Neural cell (in vitro differentiated cells): ENCODE results near the gene WDR55. TPM values are rescaled to one million over a fixed set of nuclear protein-coding genes. Genes with fewer than 3 reads are reported as not detected.

Experiments
- H2AFZ ChIP-seq: fragments of 200-600, 300-800 bp; sonication (generic), shearing (Covaris generic); 2 replicates; pipeline ENCODE4 v1.6.0; 2014; ENCODE audit warnings: low read depth, mild to moderate bottlenecking, antibody characterized with exemption, low read length, moderate library complexity
- H3F3A ChIP-seq: fragments of 200-600 bp; shearing (Covaris generic); 2 replicates; pipeline ENCODE4 v1.6.1; 2016; ENCODE audit warnings: mild to moderate bottlenecking, moderate library complexity, mixed read lengths, antibody characterized with exemption, low read length; ENCODE audit not compliant: insufficient read depth, poor library complexity, severe bottlenecking
- H3K27ac ChIP-seq: fragments of 200-600, 300-800 bp; sonication (generic), shearing (Covaris generic); 2 replicates; pipeline ENCODE4 v1.5.1; 2014; ENCODE audit warnings: mild to moderate bottlenecking, low read length, moderate library complexity
- H3K27me3 ChIP-seq: fragments of 300-800, 200-600 bp; sonication (generic), shearing (Covaris generic); 2 replicates; pipeline ENCODE4 v1.6.0; 2014; ENCODE audit warnings: mild to moderate bottlenecking, low read depth, low read length, moderate library complexity; ENCODE audit not compliant: insufficient read depth
- H3K36me3 ChIP-seq: fragments of 300-800, 200-600 bp; sonication (generic), shearing (Covaris generic); 2 replicates; pipeline ENCODE4 v1.5.1; 2014; ENCODE audit warnings: mild to moderate bottlenecking, antibody characterized with exemption, low read length, moderate library complexity; ENCODE audit not compliant: insufficient read depth
- H3K4me2 ChIP-seq: fragments of 300-800, 200-600 bp; sonication (generic), shearing (Covaris generic); 2 replicates; pipeline ENCODE4 v1.6.0; 2014; ENCODE audit warnings: mild to moderate bottlenecking, low read length
- H3K4me3 ChIP-seq: fragments of 300-800, 200-600 bp; sonication (generic), shearing (Covaris generic); 2 replicates; pipeline ENCODE4 v1.5.1; 2014; ENCODE audit warnings: mild to moderate bottlenecking, low read length, moderate library complexity
- H3K79me2 ChIP-seq: fragments of 200-600 bp; shearing (Covaris generic); replicated peaks from 2 replicates; pipeline ENCODE4 v1.6.0; 2014; ENCODE audit warnings: mild to moderate bottlenecking, low read length, moderate library complexity; ENCODE audit not compliant: insufficient read depth
- H3K9ac ChIP-seq: fragments of 300-800, 200-600 bp; sonication (generic), shearing (Covaris generic); 2 replicates; pipeline ENCODE4 v1.6.1; 2016; ENCODE audit warnings: mild to moderate bottlenecking, low read length, mixed read lengths
- H3K9me2 ChIP-seq: fragments of 200-600 bp; shearing (Covaris generic); 2 replicates; pipeline ENCODE4 v1.6.1; 2016; ENCODE audit warnings: mild to moderate bottlenecking, low read length, mixed read lengths; ENCODE audit not compliant: insufficient read depth
- H3K9me3 ChIP-seq: fragments of 200-600, 300-800 bp; sonication (generic), shearing (Covaris generic); 2 replicates; pipeline ENCODE4 v1.6.1; 2016; ENCODE audit warnings: mild to moderate bottlenecking, mixed run types, low read length, moderate library complexity, mixed read lengths
- H4K20me1 ChIP-seq: fragments of 200-600 bp; shearing (Covaris generic); 2 replicates; pipeline ENCODE4 v1.6.1; 2016; ENCODE audit warnings: mild to moderate bottlenecking, mixed run types; ENCODE audit not compliant: insufficient read depth
- CTCF ChIP-seq: fragments of 450-650 bp; IDR thresholded peaks from 2 replicates; pipeline ENCODE4 v1.5.1; 2014; ENCODE audit warnings: antibody characterized with exemption, mild to moderate bottlenecking, moderate library complexity; ENCODE audit not compliant: poor library complexity, severe bottlenecking
- EP300 ChIP-seq: fragments of 450-650 bp; conservative IDR thresholded peaks from 2 replicates; pipeline ENCODE4 v1.6.1; 2014; ENCODE audit warnings: antibody characterized with exemption, mild to moderate bottlenecking, moderate library complexity; ENCODE audit not compliant: poor library complexity, severe bottlenecking
- EZH2 ChIP-seq: fragments of 200-600, 300-800 bp; shearing (Covaris generic), sonication (generic); IDR thresholded peaks from 2 replicates; pipeline ENCODE4 v1.6.1; 2014; ENCODE audit warnings: antibody characterized with exemption, low read length, borderline replicate concordance, mild to moderate bottlenecking; ENCODE audit not compliant: insufficient read depth, poor library complexity, severe bottlenecking
- MXI1 ChIP-seq: fragments of 450-650 bp; conservative IDR thresholded peaks from 2 replicates; pipeline ENCODE4 v1.6.1; 2014; ENCODE audit warnings: antibody characterized with exemption, mild to moderate bottlenecking; ENCODE audit not compliant: poor library complexity, severe bottlenecking
- POLR2AphosphoS5 ChIP-seq: IDR thresholded peaks from 2 replicates; pipeline ENCODE4 v1.6.1; 2012
- RAD21 ChIP-seq: fragments of 450-650 bp; conservative IDR thresholded peaks from 2 replicates; pipeline ENCODE4 v1.6.1; 2014; ENCODE audit warnings: antibody characterized with exemption, mild to moderate bottlenecking, moderate library complexity
- SMC3 ChIP-seq: fragments of 450-650 bp; conservative IDR thresholded peaks from 2 replicates; pipeline ENCODE4 v1.6.1; 2014; ENCODE audit warnings: antibody characterized with exemption, mild to moderate bottlenecking, moderate library complexity; ENCODE audit not compliant: poor library complexity
- TAF1 ChIP-seq: IDR thresholded peaks from 2 replicates; pipeline ENCODE4 v1.6.1; 2012; ENCODE audit warnings: low read depth
- polyA plus RNA-seq: library from polyadenylated mRNA; depleted of rRNA; stranded (reverse); fragments of >200 nt; gene quantifications from 2 replicates; pipeline ENCODE4 v1.2.3, GENCODE V29; 2014
- TF ChIP-seq, protein P1 (sequence below): IDR thresholded peaks from 2 replicates; pipeline ENCODE4 v1.6.1; 2012; ENCODE audit warnings: borderline replicate concordance

Gene WDR55
- polyA plus RNA-seq, 1 donor from 2014 or later, result 20.7 TPM

- TF ChIP-seq EP300, result no peak
- no peak for TF ChIP-seq MXI1
- TF ChIP-seq CTCF, result no peak
- no peak for TF ChIP-seq RAD21
- no peak for TF ChIP-seq SMC3
- no peak for TF ChIP-seq POLR2AphosphoS5
- no peak for TF ChIP-seq EZH2
- Histone ChIP-seq H3K9me2 (no peaks in the 10 kb centered on the region), H3K9me3 (no peaks in the 10 kb centered on the region), H3K27ac (no peak within 1 kb of the TSS), H2AFZ (no peak within 1 kb of the TSS), H3K4me2 (no peak within 1 kb of the TSS), H3K27me3 (no peaks in the 10 kb centered on the region), H3K9ac (no peak within 1 kb of the TSS), H3K4me3 (no peak within 1 kb of the TSS), H3F3A (no peaks in the 10 kb centered on the region), H4K20me1 (no peaks in the 10 kb centered on the region), H3K36me3 (peaks cover 20% of the 10 kb centered on the region), H3K79me2 (no peaks in the 10 kb centered on the region)
Measured at GRCh38 chr5:140673187-140673976, 8.7 kb downstream of the WDR55 start, which contains the start of gene DND1. TSS of gene DND1 (minus strand) at chr5:140673576. CDS start at chr5:140673542, 34 bp downstream.

DNA sequence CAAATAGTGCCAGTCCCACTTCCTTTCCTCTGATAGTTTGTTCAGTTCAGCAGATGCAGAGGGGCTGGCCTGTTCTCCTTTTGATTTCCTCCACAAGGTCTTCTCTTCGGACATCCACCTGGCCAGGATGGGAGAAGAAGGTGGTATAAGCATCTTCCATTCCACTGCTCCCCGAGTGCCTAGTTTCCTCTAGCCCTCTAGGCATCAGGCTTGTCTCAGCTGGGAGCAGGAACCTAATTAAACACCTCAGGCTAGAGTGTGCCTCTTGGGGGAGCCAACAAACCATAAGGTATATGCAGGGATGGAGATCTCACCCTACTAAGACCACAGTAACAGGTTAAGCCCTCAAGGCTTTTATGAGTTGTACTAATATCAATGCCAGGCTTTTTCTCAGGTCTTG is 9.5 kb downstream of the WDR55 start:
- no peaks in the 10 kb centered on the region for H3K9me2 ChIP-seq
- no peak overlapping the region for H3K27ac ChIP-seq
- TF ChIP-seq MXI1 (no peak), POLR2AphosphoS5 (no peak)
- no peak overlapping the region for H2AFZ ChIP-seq
- no peaks in the 10 kb centered on the region for H3F3A ChIP-seq
- H4K20me1 ChIP-seq, result no peaks in the 10 kb centered on the region
- peaks cover 20% of the 10 kb centered on the region for H3K36me3 ChIP-seq
- no peaks in the 10 kb centered on the region for H3K9me3 ChIP-seq
- H3K79me2 ChIP-seq, result no peaks in the 10 kb centered on the region
- H3K27me3 ChIP-seq, result no peaks in the 10 kb centered on the region
- H3K9ac ChIP-seq, result no peak overlapping the region
- H3K4me3 ChIP-seq, result no peak overlapping the region
- no peak overlapping the region for H3K4me2 ChIP-seq

DNA sequence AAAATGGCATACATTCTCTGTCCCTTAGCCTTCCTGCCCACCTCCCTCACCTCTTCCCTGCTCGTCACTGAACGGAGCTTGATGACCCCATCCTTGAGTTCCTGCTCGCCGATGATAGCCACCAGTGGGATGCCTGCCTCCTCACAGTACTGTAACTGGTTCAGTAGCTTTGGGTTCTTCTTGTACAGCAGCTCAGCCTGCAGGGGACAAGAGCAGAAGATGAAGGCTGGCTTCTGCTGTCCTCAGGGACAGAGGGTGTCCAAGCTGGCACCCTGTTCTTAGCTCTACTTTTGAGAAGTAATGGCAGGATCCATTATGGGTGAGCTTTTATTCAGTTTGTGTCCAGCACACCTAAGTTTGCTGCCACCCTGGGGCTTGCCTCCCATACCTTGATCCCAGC is 9.9 kb downstream of the WDR55 start:
- Histone ChIP-seq H3K4me2 (no peak overlapping the region), H2AFZ (no peak overlapping the region), H3K36me3 (peaks cover 20% of the 10 kb centered on the region), H3K79me2 (no peaks in the 10 kb centered on the region), H3K9me2 (no peaks in the 10 kb centered on the region), H3K4me3 (no peak overlapping the region), H3K9me3 (no peaks in the 10 kb centered on the region), H3K27me3 (no peaks in the 10 kb centered on the region), H3K27ac (no peak overlapping the region), H4K20me1 (no peaks in the 10 kb centered on the region), H3F3A (no peaks in the 10 kb centered on the region), H3K9ac (no peak overlapping the region)
- TF ChIP-seq EP300 (no peak), EZH2 (no peak), CTCF (no peak), POLR2AphosphoS5 (no peak), MXI1 (no peak), TAF1 (no peak), RAD21 (no peak), SMC3 (no peak)
- TF ChIP-seq, protein P1, sequence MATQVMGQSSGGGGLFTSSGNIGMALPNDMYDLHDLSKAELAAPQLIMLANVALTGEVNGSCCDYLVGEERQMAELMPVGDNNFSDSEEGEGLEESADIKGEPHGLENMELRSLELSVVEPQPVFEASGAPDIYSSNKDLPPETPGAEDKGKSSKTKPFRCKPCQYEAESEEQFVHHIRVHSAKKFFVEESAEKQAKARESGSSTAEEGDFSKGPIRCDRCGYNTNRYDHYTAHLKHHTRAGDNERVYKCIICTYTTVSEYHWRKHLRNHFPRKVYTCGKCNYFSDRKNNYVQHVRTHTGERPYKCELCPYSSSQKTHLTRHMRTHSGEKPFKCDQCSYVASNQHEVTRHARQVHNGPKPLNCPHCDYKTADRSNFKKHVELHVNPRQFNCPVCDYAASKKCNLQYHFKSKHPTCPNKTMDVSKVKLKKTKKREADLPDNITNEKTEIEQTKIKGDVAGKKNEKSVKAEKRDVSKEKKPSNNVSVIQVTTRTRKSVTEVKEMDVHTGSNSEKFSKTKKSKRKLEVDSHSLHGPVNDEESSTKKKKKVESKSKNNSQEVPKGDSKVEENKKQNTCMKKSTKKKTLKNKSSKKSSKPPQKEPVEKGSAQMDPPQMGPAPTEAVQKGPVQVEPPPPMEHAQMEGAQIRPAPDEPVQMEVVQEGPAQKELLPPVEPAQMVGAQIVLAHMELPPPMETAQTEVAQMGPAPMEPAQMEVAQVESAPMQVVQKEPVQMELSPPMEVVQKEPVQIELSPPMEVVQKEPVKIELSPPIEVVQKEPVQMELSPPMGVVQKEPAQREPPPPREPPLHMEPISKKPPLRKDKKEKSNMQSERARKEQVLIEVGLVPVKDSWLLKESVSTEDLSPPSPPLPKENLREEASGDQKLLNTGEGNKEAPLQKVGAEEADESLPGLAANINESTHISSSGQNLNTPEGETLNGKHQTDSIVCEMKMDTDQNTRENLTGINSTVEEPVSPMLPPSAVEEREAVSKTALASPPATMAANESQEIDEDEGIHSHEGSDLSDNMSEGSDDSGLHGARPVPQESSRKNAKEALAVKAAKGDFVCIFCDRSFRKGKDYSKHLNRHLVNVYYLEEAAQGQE, result no peak
